ENCODE data around the gene NEDD4L. TPM values are rescaled to one million over a fixed set of nuclear protein-coding genes. Genes with fewer than 3 reads are reported as not detected.

Gene NEDD4L
- total RNA-seq, 1 experiment from 2014 or later = 108 TPM

- Mint-ChIP-seq H3K9me3 (ENCODE audit: unreplicated experiment) (no peaks in the 10 kb centered on the region), H3K27ac (ENCODE audit: low read depth, unreplicated experiment) (no peak overlapping the region), H3K4me3 (ENCODE audit: unreplicated experiment) (no peak overlapping the region), H3K27me3 (ENCODE audit: insufficient read depth, unreplicated experiment) (no peaks in the 10 kb centered on the region), H3K4me1 (ENCODE audit: insufficient read depth, unreplicated experiment) (peaks cover 7% of the 10 kb centered on the region), H3K36me3 (ENCODE audit: insufficient read depth, unreplicated experiment) (no peaks in the 10 kb centered on the region)
- CTCF ChIA-PET = interaction anchor here (0.8 to 2.6 kb wide), 9 partner anchors 8 to 227 kb away, joined by 3 to 11 read pairs (median 3); no protein-coding TSS in a partner anchor
- intact Hi-C loops (cut with micrococcal nuclease) = no loop called here
- POLR2A ChIA-PET = interaction anchor here (1.7 kb wide), 1 partner anchor 8 kb away, joined by 7 read pairs; no protein-coding TSS in a partner anchor
- DNase-seq (ENCODE audit: unreplicated experiment) = no peak
- TF ChIP-seq CTCF (IDR thresholded peaks at IDR 0.05; ENCODE audit: unreplicated experiment) = no peak
- no TSS peak for BruUV-seq (replicated peaks)
Measured at GRCh38 chr18:58109256-58109655, 65.2 kb downstream of the NEDD4L start.

DNA sequence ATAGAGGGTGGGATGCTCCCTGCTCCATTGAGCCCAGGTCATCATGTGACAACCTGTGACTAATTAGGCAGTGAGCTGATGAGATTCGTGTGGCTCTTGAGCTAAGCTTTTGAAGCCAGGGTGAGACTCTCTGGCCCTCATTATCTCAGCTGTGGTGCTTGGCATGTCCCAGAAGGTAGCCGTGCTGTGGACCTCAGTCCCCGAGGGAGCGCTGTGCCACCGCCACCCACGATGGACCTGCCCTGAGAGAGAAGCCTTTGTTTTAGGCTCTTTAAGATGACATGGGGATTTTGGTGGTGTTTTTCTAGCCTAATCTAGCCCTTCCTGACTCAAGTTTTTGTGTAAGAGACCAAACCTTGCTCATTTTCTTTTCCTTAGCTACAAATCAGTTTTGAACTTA is 66.4 kb downstream of the NEDD4L start:
- ChIA-PET CTCF (interaction anchor here (0.8 to 2.6 kb wide), 7 partner anchors 10 to 228 kb away, joined by 3 to 11 read pairs (median 4); partner anchors contain the start of gene NEDD4L), POLR2A (interaction anchor here (0.6 to 1.3 kb wide), 4 partner anchors 29 to 557 kb away, joined by 3 read pairs; no protein-coding TSS in a partner anchor)
- DNase-seq (ENCODE audit: unreplicated experiment) = no peak
- BruUV-seq (replicated peaks) = no TSS peak
- Mint-ChIP-seq H3K4me1 (ENCODE audit: insufficient read depth, unreplicated experiment) (peaks cover 7% of the 10 kb centered on the region), H3K36me3 (ENCODE audit: insufficient read depth, unreplicated experiment) (no peaks in the 10 kb centered on the region), H3K9me3 (ENCODE audit: unreplicated experiment) (no peaks in the 10 kb centered on the region), H3K4me3 (ENCODE audit: unreplicated experiment) (no peak overlapping the region), H3K27me3 (ENCODE audit: insufficient read depth, unreplicated experiment) (no peaks in the 10 kb centered on the region), H3K27ac (ENCODE audit: low read depth, unreplicated experiment) (no peak overlapping the region)
- intact Hi-C loops (cut with micrococcal nuclease) = no loop called here
- TF ChIP-seq CTCF (IDR thresholded peaks at IDR 0.05; ENCODE audit: unreplicated experiment) = no peak

- Mint-ChIP-seq H3K4me1 (ENCODE audit: insufficient read depth, unreplicated experiment) (peaks cover 7% of the 10 kb centered on the region), H3K4me3 (ENCODE audit: unreplicated experiment) (no peak overlapping the region), H3K36me3 (ENCODE audit: insufficient read depth, unreplicated experiment) (no peaks in the 10 kb centered on the region), H3K27ac (ENCODE audit: low read depth, unreplicated experiment) (no peak overlapping the region), H3K27me3 (ENCODE audit: insufficient read depth, unreplicated experiment) (no peaks in the 10 kb centered on the region), H3K9me3 (ENCODE audit: unreplicated experiment) (no peaks in the 10 kb centered on the region)
- TF ChIP-seq CTCF (IDR thresholded peaks at IDR 0.05; ENCODE audit: unreplicated experiment) = no peak
- no peak for DNase-seq (ENCODE audit: unreplicated experiment)
- CTCF ChIA-PET = interaction anchor here (1.5 kb wide), 1 partner anchor 10 kb away, joined by 4 read pairs; no protein-coding TSS in a partner anchor
- intact Hi-C loops (cut with micrococcal nuclease) = no loop called here
- no TSS peak for BruUV-seq (replicated peaks)
- POLR2A ChIA-PET = interaction anchor here (0.7 kb wide), 2 partner anchors 226 to 446 kb away, joined by 3 read pairs; no protein-coding TSS in a partner anchor
Measured at GRCh38 chr18:58112174-58112573, 68.1 kb downstream of the NEDD4L start.

GRCh38 chr18:58113337-58113736 is 69.3 kb downstream of the NEDD4L start:
- no TSS peak for BruUV-seq (replicated peaks)
- POLR2A ChIA-PET = no interaction called here
- intact Hi-C loops (cut with micrococcal nuclease) = no loop called here
- DNase-seq (ENCODE audit: unreplicated experiment) = no peak
- Mint-ChIP-seq H3K27ac (ENCODE audit: low read depth, unreplicated experiment) (peak overlapping the region; percentile 37), H3K36me3 (ENCODE audit: insufficient read depth, unreplicated experiment) (no peaks in the 10 kb centered on the region), H3K4me3 (ENCODE audit: unreplicated experiment) (no peak overlapping the region), H3K27me3 (ENCODE audit: insufficient read depth, unreplicated experiment) (no peaks in the 10 kb centered on the region), H3K4me1 (ENCODE audit: insufficient read depth, unreplicated experiment) (peaks cover 16% of the 10 kb centered on the region), H3K9me3 (ENCODE audit: unreplicated experiment) (no peaks in the 10 kb centered on the region)
- no peak for TF ChIP-seq CTCF (IDR thresholded peaks at IDR 0.05; ENCODE audit: unreplicated experiment)
- CTCF ChIA-PET = interaction anchor here (0.6 to 1.5 kb wide), 4 partner anchors 9 to 232 kb away, joined by 3 to 4 read pairs (median 4); no protein-coding TSS in a partner anchor

All from MCF 10A (cell line).